Loucy (cell line): ENCODE measurements around the gene SMPD2.

Source experiments
- H2AFZ ChIP-seq: fragments of 200-600 bp; sonication (generic); 2 replicates; pipeline ENCODE4 v1.6.0; 2016; ENCODE audit warnings: antibody characterized with exemption, mild to moderate bottlenecking, low read length, moderate library complexity
- H3F3A ChIP-seq: fragments of 200-600 bp; 2 replicates; pipeline ENCODE4 v1.6.0; 2016; ENCODE audit warnings: antibody characterized with exemption, low read depth, mild to moderate bottlenecking
- H3K27me3 ChIP-seq: fragments of 200-600 bp; sonication (generic); 2 replicates; pipeline ENCODE4 v1.6.1; 2014; ENCODE audit warnings: low read length, mild to moderate bottlenecking; ENCODE audit not compliant: insufficient read depth, poor library complexity, severe bottlenecking
- H3K36me3 ChIP-seq: fragments of 200-600 bp; sonication (generic); 2 replicates; pipeline ENCODE4 v1.6.1; 2016; ENCODE audit warnings: low read length; ENCODE audit not compliant: insufficient read depth
- H3K4me1 ChIP-seq: fragments of 200-600 bp; sonication (generic); 2 replicates; pipeline ENCODE4 v1.5.1; 2014; ENCODE audit warnings: low read length, mild to moderate bottlenecking; ENCODE audit not compliant: insufficient read depth, poor library complexity, severe bottlenecking
- H3K4me2 ChIP-seq: fragments of 200-600 bp; sonication (generic); 2 replicates; pipeline ENCODE4 v1.6.0; 2014; ENCODE audit warnings: antibody characterized with exemption, low read length, low read depth, mild to moderate bottlenecking; ENCODE audit not compliant: poor library complexity, severe bottlenecking
- H3K4me3 ChIP-seq: fragments of 200-600 bp; sonication (generic); 2 replicates; pipeline ENCODE4 v1.5.1; 2014; ENCODE audit warnings: low read length, mild to moderate bottlenecking, mixed read lengths; ENCODE audit not compliant: poor library complexity, severe bottlenecking
- H3K79me2 ChIP-seq: fragments of 200-600 bp; sonication (generic); 2 replicates; pipeline ENCODE4 v1.6.1; 2014; ENCODE audit warnings: low read length; ENCODE audit not compliant: insufficient read depth
- H3K9ac ChIP-seq: fragments of 200-600 bp; sonication (generic); 2 replicates; pipeline ENCODE4 v1.6.0; 2014; ENCODE audit warnings: mild to moderate bottlenecking, low read depth, low read length, moderate library complexity; ENCODE audit not compliant: poor library complexity, severe bottlenecking
- H3K9me2 ChIP-seq: fragments of 200-600 bp; sonication (generic); replicated peaks from 2 replicates; pipeline ENCODE4 v1.6.1; 2016; ENCODE audit warnings: low read depth, low read length, mixed read lengths
- H3K9me3 ChIP-seq: fragments of 200-600 bp; sonication (generic); 2 replicates; pipeline ENCODE4 v1.6.1; 2014; ENCODE audit warnings: mild to moderate bottlenecking, antibody characterized with exemption, low read length, low read depth; ENCODE audit not compliant: insufficient read depth
- H4K20me1 ChIP-seq: fragments of 200-600 bp; sonication (generic); 2 replicates; pipeline ENCODE4 v1.6.0; 2014; ENCODE audit warnings: antibody characterized with exemption, low read length, mild to moderate bottlenecking; ENCODE audit not compliant: insufficient read depth, poor library complexity, severe bottlenecking
- CTCF ChIP-seq: fragments of 200-600 bp; sonication (generic); conservative IDR thresholded peaks from 2 replicates; pipeline ENCODE4 v1.5.1; 2014; ENCODE audit warnings: mild to moderate bottlenecking, antibody characterized with exemption, low read length
- EZH2phosphoT487 ChIP-seq: fragments of 200-600 bp; IDR thresholded peaks from 2 replicates; pipeline ENCODE4 v1.6.1; 2018; ENCODE audit warnings: antibody characterized with exemption, mild to moderate bottlenecking, moderate library complexity, borderline replicate concordance

SMPD2 gene

GRCh38 chr6:109478841-109479624 is 38.5 kb downstream of the SMPD2 start:
- Histone ChIP-seq H3K4me3 (peak overlapping the region; percentile 93), H3K36me3 (peaks cover 11% of the 10 kb centered on the region; the same call in 1 of the 2 replicates), H3K4me2 (peak overlapping the region; percentile 88), H3K9me3 (no peaks in the 10 kb centered on the region), H3K4me1 (peaks cover 68% of the 10 kb centered on the region), H3K9ac (peak overlapping the region; percentile 65), H3F3A (no peaks in the 10 kb centered on the region), H3K9me2 (no peaks in the 10 kb centered on the region), H3K79me2 (peaks cover 81% of the 10 kb centered on the region), H4K20me1 (peaks cover 52% of the 10 kb centered on the region), H2AFZ (no peak overlapping the region), H3K27me3 (no peaks in the 10 kb centered on the region)
- no peak for TF ChIP-seq CTCF
- no peak for TF ChIP-seq EZH2phosphoT487

GRCh38 chr6:109480993-109481480 is 40.5 kb downstream of the SMPD2 start:
- H3K4me1 ChIP-seq: peaks cover 62% of the 10 kb centered on the region
- peak overlapping the region; percentile 93 for H3K4me3 ChIP-seq
- H3K9ac ChIP-seq: peak overlapping the region; percentile 95
- H3K27me3 ChIP-seq: no peaks in the 10 kb centered on the region
- H3K79me2 ChIP-seq: peaks cover 67% of the 10 kb centered on the region
- peaks cover 52% of the 10 kb centered on the region for H4K20me1 ChIP-seq
- peak overlapping the region; percentile 88 for H3K4me2 ChIP-seq
- no peak for TF ChIP-seq CTCF
- TF ChIP-seq EZH2phosphoT487: no peak
- H3K9me3 ChIP-seq: no peaks in the 10 kb centered on the region
- H3K36me3 ChIP-seq: 0 out of 2 replicates have a peak, but pooled peaks cover 4% of the 10 kb centered on the region
- no peaks in the 10 kb centered on the region for H3K9me2 ChIP-seq
- H2AFZ ChIP-seq: no peak overlapping the region
- no peaks in the 10 kb centered on the region for H3F3A ChIP-seq

- Histone ChIP-seq H2AFZ (peak within 1 kb of the TSS; percentile 87), H3K4me2 (peak within 1 kb of the TSS; percentile 88), H3K4me3 (peak within 1 kb of the TSS; percentile 93), H4K20me1 (peaks cover 32% of the 10 kb centered on the region), H3K4me1 (peaks cover 43% of the 10 kb centered on the region), H3K9me2 (no peaks in the 10 kb centered on the region), H3K9me3 (no peaks in the 10 kb centered on the region), H3K36me3 (0 out of 2 replicates have a peak, but pooled peaks cover 4% of the 10 kb centered on the region), H3K9ac (peak within 1 kb of the TSS; percentile 95), H3K79me2 (peaks cover 46% of the 10 kb centered on the region), H3F3A (no peaks in the 10 kb centered on the region), H3K27me3 (no peaks in the 10 kb centered on the region)
- TF ChIP-seq EZH2phosphoT487 (no peak), CTCF (no peak)
Measured at GRCh38 chr6:109482905-109483734, 42.6 kb downstream of the SMPD2 start, which contains the start of gene ZBTB24. Gene ZBTB24, minus strand, starts transcription at chr6:109483219. Its CDS starts 1,193 bp downstream, at chr6:109482026.
